AG04449 (cell line): ENCODE measurements around the gene CPTP.

Source experiments
- CTCF ChIA-PET: fragments of 350-600 bp; formaldehyde crosslinking; extraction: SDS; loops from one replicate; lab custom pipeline; 2021; ENCODE audit warnings: antibody characterized with exemption; lab: Yijun Ruan, JAX
- POLR2A ChIA-PET: fragments of 400-600, 350-600 bp; formaldehyde crosslinking; extraction: SDS; loops from one replicate; lab custom pipeline; 2020; ENCODE audit warnings: antibody characterized with exemption, inconsistent platforms; lab: Yijun Ruan, JAX
- DNase-seq: peaks from one replicate; pipeline ENCODE4 v3.0.0-alpha.2; 2010; ENCODE audit warnings: low read depth, low spot score
- H3K4me3 ChIP-seq: 2 replicates; pipeline ENCODE4 v1.5.1; 2011; ENCODE audit warnings: low read depth, mild to moderate bottlenecking, control low read depth, low read length
- TF ChIP-seq, protein P1 (sequence below): IDR thresholded peaks from one replicate; pipeline ENCODE4 v1.5.1; 2011; ENCODE audit warnings: mild to moderate bottlenecking, moderate library complexity, low read length, control low read depth, inconsistent platforms; ENCODE audit not compliant: insufficient read depth; ENCODE audit errors: missing control alignments

Gene CPTP

DNA sequence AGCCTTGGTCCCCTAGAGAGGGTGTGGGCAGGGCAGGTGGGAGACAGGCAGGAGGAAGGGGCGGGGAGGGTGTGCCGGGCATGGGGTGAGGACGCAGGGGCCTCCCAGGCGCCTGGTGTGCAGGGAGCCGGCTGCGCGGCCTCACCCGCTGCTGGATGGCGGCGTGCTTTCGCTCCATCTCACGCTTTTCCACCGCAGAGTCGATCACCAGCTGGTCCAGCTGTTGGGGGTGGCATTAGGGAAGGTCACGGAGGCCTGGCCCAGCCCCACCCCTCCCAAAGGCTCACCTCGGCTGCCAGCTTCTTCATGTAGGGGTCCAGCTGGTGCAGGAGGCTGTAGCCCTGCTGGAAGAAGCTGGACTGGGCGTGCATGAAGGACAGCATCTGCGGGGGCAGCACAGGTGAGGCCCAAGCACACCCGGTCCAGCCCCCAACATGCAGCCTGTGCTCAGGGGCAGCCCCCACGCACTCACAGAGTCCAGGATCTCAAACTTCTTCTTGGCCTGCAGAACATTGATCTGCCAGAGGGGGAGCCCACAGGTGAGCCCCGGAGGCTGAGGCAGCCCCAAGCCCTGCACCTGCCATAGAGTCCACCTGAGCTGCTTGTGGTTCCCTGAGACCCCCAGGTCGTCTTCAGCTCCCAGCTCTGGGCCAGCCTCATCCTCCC lies 24.8 kb upstream of the CPTP start:
- no peak overlapping the region for H3K4me3 ChIP-seq
- TF ChIP-seq, protein P1, sequence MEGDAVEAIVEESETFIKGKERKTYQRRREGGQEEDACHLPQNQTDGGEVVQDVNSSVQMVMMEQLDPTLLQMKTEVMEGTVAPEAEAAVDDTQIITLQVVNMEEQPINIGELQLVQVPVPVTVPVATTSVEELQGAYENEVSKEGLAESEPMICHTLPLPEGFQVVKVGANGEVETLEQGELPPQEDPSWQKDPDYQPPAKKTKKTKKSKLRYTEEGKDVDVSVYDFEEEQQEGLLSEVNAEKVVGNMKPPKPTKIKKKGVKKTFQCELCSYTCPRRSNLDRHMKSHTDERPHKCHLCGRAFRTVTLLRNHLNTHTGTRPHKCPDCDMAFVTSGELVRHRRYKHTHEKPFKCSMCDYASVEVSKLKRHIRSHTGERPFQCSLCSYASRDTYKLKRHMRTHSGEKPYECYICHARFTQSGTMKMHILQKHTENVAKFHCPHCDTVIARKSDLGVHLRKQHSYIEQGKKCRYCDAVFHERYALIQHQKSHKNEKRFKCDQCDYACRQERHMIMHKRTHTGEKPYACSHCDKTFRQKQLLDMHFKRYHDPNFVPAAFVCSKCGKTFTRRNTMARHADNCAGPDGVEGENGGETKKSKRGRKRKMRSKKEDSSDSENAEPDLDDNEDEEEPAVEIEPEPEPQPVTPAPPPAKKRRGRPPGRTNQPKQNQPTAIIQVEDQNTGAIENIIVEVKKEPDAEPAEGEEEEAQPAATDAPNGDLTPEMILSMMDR = peak; percentile 18
- no peak for DNase-seq
- POLR2A ChIA-PET = no interaction called here
- CTCF ChIA-PET = interaction anchor here (1.0 to 1.5 kb wide), 3 partner anchors 9 to 177 kb away, joined by 3 to 8 read pairs (median 3); no protein-coding TSS in a partner anchor

DNA sequence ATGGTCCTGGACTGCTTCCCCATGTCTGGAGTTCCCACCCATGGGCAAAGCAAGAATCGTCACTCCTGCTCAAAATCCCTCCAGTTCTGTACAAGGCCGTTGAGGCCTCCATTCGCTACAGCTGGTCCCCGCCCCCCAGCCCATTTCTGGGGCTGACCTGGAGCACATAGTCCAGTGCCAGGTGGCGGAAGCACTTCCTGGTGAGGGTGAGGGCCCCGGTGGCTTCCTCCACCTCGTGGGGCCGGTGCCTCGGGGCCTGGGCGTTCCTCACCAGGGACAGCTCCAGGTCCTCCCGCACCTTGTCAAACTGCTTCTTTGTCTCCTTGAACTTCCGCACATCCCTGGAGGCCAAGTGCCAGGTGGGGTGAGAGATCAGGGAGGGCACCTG lies 24.3 kb upstream of the CPTP start:
- CTCF ChIA-PET = interaction anchor here (1.0 to 1.5 kb wide), 3 partner anchors 10 to 178 kb away, joined by 3 to 8 read pairs (median 3); no protein-coding TSS in a partner anchor
- no peak overlapping the region for H3K4me3 ChIP-seq
- TF ChIP-seq, protein P1 = no peak
- no peak for DNase-seq
- POLR2A ChIA-PET = no interaction called here

DNA sequence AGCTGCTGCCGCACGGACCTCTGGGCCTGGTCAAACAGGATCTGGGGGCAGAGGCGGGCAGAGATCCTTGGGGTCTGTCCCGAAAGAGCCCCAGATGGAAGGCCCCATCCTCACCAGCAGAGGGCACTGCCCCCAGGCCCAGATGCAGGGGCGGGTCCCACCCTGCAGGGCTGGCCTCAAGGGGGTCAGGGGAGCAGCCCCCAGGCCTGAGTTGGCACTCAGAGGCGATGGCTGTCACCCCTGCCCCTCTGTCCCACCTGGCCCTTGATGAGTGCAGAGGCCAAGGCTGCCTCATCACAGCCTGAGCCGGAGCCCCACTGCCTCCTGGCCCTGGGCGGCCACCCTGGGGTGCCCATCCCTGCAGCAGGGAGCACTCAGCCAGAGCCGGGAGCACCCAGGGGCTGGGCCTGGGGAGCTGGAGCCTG lies 22.6 kb upstream of the CPTP start:
- CTCF ChIA-PET = interaction anchor here (0.6 to 1.5 kb wide), 3 partner anchors 46 to 180 kb away, joined by 3 to 5 read pairs (median 3); no protein-coding TSS in a partner anchor
- DNase-seq = no peak
- TF ChIP-seq, protein P1 = peak; percentile 48
- no peak overlapping the region for H3K4me3 ChIP-seq
- POLR2A ChIA-PET = no interaction called here

DNA sequence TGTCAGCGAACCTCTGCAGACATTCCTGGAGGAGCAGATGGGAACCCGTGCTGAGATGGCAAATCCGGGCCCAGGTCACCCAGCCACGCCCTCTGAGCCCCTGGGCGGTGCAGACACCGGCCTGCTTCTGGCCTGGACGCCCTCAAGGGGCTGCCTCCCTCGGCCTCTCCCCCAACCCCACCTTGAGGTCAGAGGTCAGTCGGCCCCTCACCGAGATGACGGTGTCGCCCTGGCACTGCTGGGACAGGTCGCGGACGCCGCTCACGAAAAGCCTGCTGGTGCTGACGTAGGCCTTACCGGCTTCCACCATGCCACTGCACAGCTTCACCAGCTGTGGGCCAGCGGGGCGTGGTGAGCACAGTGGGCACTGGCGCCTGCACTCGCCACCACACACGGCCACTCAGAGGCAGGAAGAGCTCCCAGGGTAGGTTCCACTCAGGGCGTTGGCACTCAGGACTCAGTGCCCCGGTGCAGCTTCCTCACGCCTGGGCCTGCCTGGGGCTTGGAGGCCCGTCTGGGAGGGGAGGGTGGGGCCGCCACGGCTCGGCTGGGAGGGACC lies 21.6 kb upstream of the CPTP start:
- ChIA-PET CTCF (interaction anchor here (0.8 to 1.5 kb wide), 3 partner anchors 12 to 181 kb away, joined by 3 to 5 read pairs (median 5); no protein-coding TSS in a partner anchor), POLR2A (interaction anchor here (0.7 kb wide), 1 partner anchor 129 kb away, joined by 3 read pairs; no protein-coding TSS in a partner anchor)
- TF ChIP-seq, protein P1 = no peak
- no peak for DNase-seq
- no peak overlapping the region for H3K4me3 ChIP-seq

DNA sequence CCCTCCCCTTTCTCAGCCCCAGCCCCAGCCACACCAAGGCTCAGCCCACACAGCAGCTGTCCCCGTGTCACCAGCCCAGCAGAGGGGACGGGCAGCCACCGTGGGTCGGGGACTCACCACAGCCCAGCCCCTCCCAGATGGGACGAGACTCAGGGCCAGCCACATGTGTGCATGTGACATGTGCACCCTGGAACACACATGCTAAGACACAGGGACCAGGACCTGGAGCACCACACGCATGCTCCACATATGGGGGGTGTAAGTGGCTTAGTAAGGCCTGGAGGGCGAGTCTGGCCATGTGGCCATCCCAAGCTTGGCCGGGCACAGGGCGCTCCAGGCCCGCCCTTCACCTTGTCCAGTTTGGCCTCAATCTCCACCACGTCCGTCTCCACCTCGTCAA lies 20.9 kb upstream of the CPTP start:
- TF ChIP-seq, protein P1 = no peak
- POLR2A ChIA-PET = no interaction called here
- no peak overlapping the region for H3K4me3 ChIP-seq
- no peak for DNase-seq
- CTCF ChIA-PET = interaction anchor here (1.1 to 2.1 kb wide), 3 partner anchors 13 to 182 kb away, joined by 5 to 16 read pairs (median 5); no protein-coding TSS in a partner anchor
